GM18867 (cell line): Measurements from ENCODE around the gene USP21.

ENCODE experiments used
- ATAC-seq: cut with Tn5 transposase; IDR thresholded peaks from one replicate; pipeline ENCODE4 v1.9.1; 2021; ENCODE audit warnings: mild to moderate bottlenecking, moderate library complexity; ENCODE audit not compliant: unreplicated experiment

USP21 gene

GRCh38 chr1:161214369-161214768, 55.1 kb downstream of the USP21 start:
- no peak for ATAC-seq

GRCh38 chr1:161215076-161215475, 55.8 kb downstream of the USP21 start, which contains the start of gene FCER1G:
FCER1G (plus strand) TSS chr1:161215295; CDS start chr1:161215322, 27 bp downstream.
- ATAC-seq, result no peak
